ENCODE measurements around the gene FRY. TPM values are rescaled to one million over a fixed set of nuclear protein-coding genes. Genes with fewer than 3 reads are reported as not detected.

FRY gene
- total and polyA plus RNA-seq, 4 donors: 6.2 to 31.2 (median 12.7) TPM

- TF ChIP-seq ATF3 (IDR thresholded peaks at IDR 0.05) (no peak), REST (IDR thresholded peaks at IDR 0.05) (no peak), GABPA (IDR thresholded peaks at IDR 0.05 in 1 of 2, conservative IDR thresholded peaks at IDR 0.05 in 1 of 2) (no peak)
- H3K27me3 ChIP-seq (ENCODE audit: control insufficient read depth in 4 of 4, insufficient read depth in 4 of 4, low read length in 3 of 4): no peaks in the 10 kb centered on the region
- no peak overlapping the region for H3K4me3 ChIP-seq (ENCODE audit: low read depth in 1 of 3, low read length in 3 of 3)
- H3K27ac ChIP-seq (ENCODE audit: low read depth in 1 of 2, low read length in 2 of 2): no peak overlapping the region
- peaks cover 3 to 47% (median 16%) of the 10 kb centered on the region in 4 donors for H3K36me3 ChIP-seq (ENCODE audit: control insufficient read depth in 4 of 4, insufficient read depth in 3 of 4, low read depth in 1 of 4, low read length in 3 of 4)
- H3K9ac ChIP-seq (ENCODE audit: low read depth in 1 of 2, low read length in 2 of 2): no peak overlapping the region
- no peaks in the 10 kb centered on the region for H3K9me3 ChIP-seq (ENCODE audit: control insufficient read depth in 4 of 4, low read length in 3 of 4)
- H3K4me1 ChIP-seq (ENCODE audit: control insufficient read depth in 4 of 4, insufficient read depth in 4 of 4, low read length in 3 of 4): no peaks in the 10 kb centered on the region
- DNase-seq (ENCODE audit: low spot score): no peak
- WGBS: 90% methylated on average over 2 of the region's 2 CpGs
Observed at GRCh38 chr13:32234914-32235313, 203.3 kb downstream of the FRY start.

- TF ChIP-seq RXRA (IDR thresholded peaks at IDR 0.05) (no peak), FOXA1 (IDR thresholded peaks at IDR 0.05) (no peak), YY1 (IDR thresholded peaks at IDR 0.05) (no peak), ZBTB33 (IDR thresholded peaks at IDR 0.05) (no peak), CTCF (IDR thresholded peaks at IDR 0.05; ENCODE audit: low read depth, low read length, missing input control) (no peak), NR2F2 (IDR thresholded peaks at IDR 0.05) (no peak), REST (IDR thresholded peaks at IDR 0.05) (no peak), SP1 (IDR thresholded peaks at IDR 0.05) (no peak), TAF1 (conservative IDR thresholded peaks at IDR 0.05) (no peak), MAX (IDR thresholded peaks at IDR 0.05) (no peak), JUND (IDR thresholded peaks at IDR 0.05) (no peak), FOXA2 (IDR thresholded peaks at IDR 0.05) (no peak), HNF4G (IDR thresholded peaks at IDR 0.05) (no peak), EGR1 (IDR thresholded peaks at IDR 0.05; ENCODE audit: low read depth in 2 of 2) (no peak)
- Histone ChIP-seq H3K27ac (ENCODE audit: low read depth in 1 of 2, low read length in 2 of 2) (no peak overlapping the region), H3K4me1 (ENCODE audit: control insufficient read depth in 4 of 4, insufficient read depth in 4 of 4, low read length in 3 of 4) (no peaks in the 10 kb centered on the region), H3K4me3 (ENCODE audit: low read depth in 1 of 3, low read length in 3 of 3) (no peak overlapping the region), H3K9me3 (ENCODE audit: control insufficient read depth in 4 of 4, low read length in 3 of 4) (no peaks in the 10 kb centered on the region), H3K36me3 (ENCODE audit: control insufficient read depth in 4 of 4, insufficient read depth in 3 of 4, low read depth in 1 of 4, low read length in 3 of 4) (peaks cover 5 to 44% (median 17%) of the 10 kb centered on the region in 4 donors), H3K27me3 (ENCODE audit: control insufficient read depth in 4 of 4, insufficient read depth in 4 of 4, low read length in 3 of 4) (no peaks in the 10 kb centered on the region), H3K9ac (ENCODE audit: low read depth in 1 of 2, low read length in 2 of 2) (no peak overlapping the region)
- no peak for DNase-seq (ENCODE audit: low spot score)
- WGBS: 97% methylated on average over 6 of the region's 6 CpGs
Observed at GRCh38 chr13:32237681-32238080, 206.1 kb downstream of the FRY start.
